Keratinocyte (primary cell): ENCODE data around the gene NR1I3. TPM values are rescaled to one million over a fixed set of nuclear protein-coding genes. Genes with fewer than 3 reads are reported as not detected.

Experiments
- DNase-seq: peaks from one replicate; pipeline ENCODE4 v3.0.0-alpha.2; 2011; ENCODE audit warnings: low read depth, missing footprints, low spot score
- FAIRE-seq: peaks from 2 replicates; lab custom pipeline; 2011; peaks lifted over from hg19 to GRCh38; lab: Jason Lieb, UNC
- H2AFZ ChIP-seq: 2 replicates; pipeline ENCODE4 v1.6.0; 2012; ENCODE audit warnings: low read length, control low read depth, inconsistent platforms; ENCODE audit not compliant: control insufficient read depth
- H3K27ac ChIP-seq: 2 replicates; pipeline ENCODE4 v1.5.1; 2011; ENCODE audit warnings: low read length; ENCODE audit not compliant: control insufficient read depth, insufficient read depth
- H3K27me3 ChIP-seq: 3 replicates; pipeline ENCODE4 v1.6.0; 2011; ENCODE audit warnings: low read length; ENCODE audit not compliant: control insufficient read depth, insufficient read depth; ENCODE audit errors: extremely low read depth
- H3K36me3 ChIP-seq, 2 experiments: 2 replicates in 1 of 2; 3 replicates in 1 of 2; pipeline ENCODE4 v1.5.1; 2011; ENCODE audit warnings: low read length in 2 of 2, mild to moderate bottlenecking in 1 of 2; ENCODE audit not compliant: control insufficient read depth in 2 of 2, insufficient read depth in 2 of 2; ENCODE audit errors: extremely low read depth in 1 of 2
- H3K4me1 ChIP-seq: 3 replicates; pipeline ENCODE4 v1.5.1; 2011; ENCODE audit warnings: low read length; ENCODE audit not compliant: control insufficient read depth, insufficient read depth; ENCODE audit errors: extremely low read depth
- H3K4me2 ChIP-seq: 3 replicates; pipeline ENCODE4 v1.6.0; 2011; ENCODE audit warnings: low read depth, low read length; ENCODE audit not compliant: control insufficient read depth, insufficient read depth; ENCODE audit errors: extremely low read depth
- H3K4me3 ChIP-seq, 3 experiments: fragments of 200-600 bp in 1 of 3; sonication (generic) in 1 of 3; 2 replicates in 2 of 3; 3 replicates in 1 of 3; pipeline ENCODE4 v1.5.1; 2011 to 2016; ENCODE audit warnings: low read length in 3 of 3, mild to moderate bottlenecking in 3 of 3, control low read depth in 2 of 3, inconsistent platforms in 1 of 3, low read depth in 1 of 3, mixed read lengths in 1 of 3, mixed run types in 1 of 3, moderate library complexity in 1 of 3; ENCODE audit not compliant: control insufficient read depth in 2 of 3, insufficient read depth in 2 of 3; ENCODE audit errors: extremely low read depth in 1 of 3
- H3K79me2 ChIP-seq: 2 replicates; pipeline ENCODE4 v1.6.0; 2012; ENCODE audit warnings: low read length; ENCODE audit not compliant: control insufficient read depth, insufficient read depth
- H3K9ac ChIP-seq: 3 replicates; pipeline ENCODE4 v1.6.0; 2011; ENCODE audit warnings: low read length; ENCODE audit not compliant: control insufficient read depth, insufficient read depth; ENCODE audit errors: extremely low read depth
- H3K9me1 ChIP-seq: 3 replicates; pipeline ENCODE4 v1.6.0; 2011; ENCODE audit warnings: low read length; ENCODE audit not compliant: control insufficient read depth, insufficient read depth; ENCODE audit errors: extremely low read depth
- H3K9me3 ChIP-seq: 2 replicates; pipeline ENCODE4 v1.5.1; 2012; ENCODE audit warnings: low read depth, low read length; ENCODE audit not compliant: control insufficient read depth
- H4K20me1 ChIP-seq: 3 replicates; pipeline ENCODE4 v1.6.0; 2011; ENCODE audit warnings: low read length; ENCODE audit not compliant: control insufficient read depth, insufficient read depth; ENCODE audit errors: extremely low read depth
- CTCF ChIP-seq, 3 experiments: IDR thresholded peaks in 1 of 3; conservative IDR thresholded peaks in 1 of 3; optimal IDR thresholded peaks in 1 of 3; 2 replicates in 2 of 3; 3 replicates in 1 of 3; pipeline versions ENCODE3 to v1.5.1; 2011; ENCODE audit warnings: low read length in 3 of 3, mild to moderate bottlenecking in 3 of 3, moderate library complexity in 2 of 3, control low read depth in 1 of 3, inconsistent platforms in 1 of 3; ENCODE audit not compliant: insufficient read depth in 2 of 3; ENCODE audit errors: extremely low read depth in 1 of 3
- EZH2 ChIP-seq: IDR thresholded peaks from one replicate; pipeline ENCODE4 v1.6.1; 2012; ENCODE audit warnings: inconsistent platforms, mild to moderate bottlenecking, low read length, moderate library complexity
- dilution Hi-C: fragments of 300-500 bp; cut with MboI; formaldehyde crosslinking; loops from one replicate; pipeline ENCODE4 v1.7.0; 2020; ENCODE audit warnings: low sequenced_read_pairs; ENCODE audit not compliant: extremely low pct_ligation_motif_present
- polyA minus RNA-seq, 3 experiments: library from RNA; depleted of rRNA, polyadenylated mRNA; stranded (reverse); fragments of >200 nt; gene quantifications; 1 replicate in 1 of 3; 2 replicates in 1 of 3; 3 replicates in 1 of 3; pipeline ENCODE4 v1.2.3, GENCODE V29; 2011
- polyA plus RNA-seq, 5 experiments: library from polyadenylated mRNA; depleted of rRNA in 3 of 5; stranded (reverse) in 3 of 5; stranded (forward) in 1 of 5; unstranded in 1 of 5; fragments of >200 nt; gene quantifications; 1 replicate in 1 of 5; 2 replicates in 3 of 5; 3 replicates in 1 of 5; pipeline versions ENCODE4 v1.2.1 to v1.2.3, GENCODE V29; 2011 to 2012; ENCODE audit warnings: missing spikeins in 2 of 5, low read depth in 1 of 5, low replicate concordance in 1 of 5

NR1I3 gene, protein sequence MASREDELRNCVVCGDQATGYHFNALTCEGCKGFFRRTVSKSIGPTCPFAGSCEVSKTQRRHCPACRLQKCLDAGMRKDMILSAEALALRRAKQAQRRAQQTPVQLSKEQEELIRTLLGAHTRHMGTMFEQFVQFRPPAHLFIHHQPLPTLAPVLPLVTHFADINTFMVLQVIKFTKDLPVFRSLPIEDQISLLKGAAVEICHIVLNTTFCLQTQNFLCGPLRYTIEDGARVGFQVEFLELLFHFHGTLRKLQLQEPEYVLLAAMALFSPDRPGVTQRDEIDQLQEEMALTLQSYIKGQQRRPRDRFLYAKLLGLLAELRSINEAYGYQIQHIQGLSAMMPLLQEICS
- polyA plus RNA-seq (not detected in 3 replicates), polyA minus RNA-seq (not detected in 3 replicates)
- not detected for polyA plus RNA-seq (2011; ENCODE audit: low read depth)
- polyA plus RNA-seq (2011; cell fraction: cytosol; rRNA removed), result not detected in 2 replicates
- polyA plus RNA-seq (2011; cell fraction: nucleus; rRNA removed), result not detected in 2 replicates
- 0.47 and 0.64 TPM in 2 replicates for polyA plus RNA-seq (2012; ENCODE audit: low replicate concordance)
- not detected for polyA minus RNA-seq (2011; cell fraction: cytosol; rRNA and poly(A)+ RNA removed)
- polyA minus RNA-seq (2011; cell fraction: nucleus; rRNA and poly(A)+ RNA removed), result not detected in 2 replicates

GRCh38 chr1:161238039-161238473, at the start of gene NR1I3:
NR1I3 (minus strand) TSS chr1:161238203; CDS start chr1:161236565, 1,638 bp downstream.
- Histone ChIP-seq H3K4me3 (no peak within 1 kb of the TSS), H3K9me1 (no peaks in the 10 kb centered on the region), H4K20me1 (no peaks in the 10 kb centered on the region), H3K9ac (no peak within 1 kb of the TSS), H3K27me3 (no peaks in the 10 kb centered on the region), H2AFZ (no peak within 1 kb of the TSS), H3K27ac (no peak within 1 kb of the TSS), H3K4me1 (no peaks in the 10 kb centered on the region), H3K9me3 (no peaks in the 10 kb centered on the region), H3K36me3 (no peaks in the 10 kb centered on the region), H3K4me2 (no peak within 1 kb of the TSS), H3K79me2 (no peaks in the 10 kb centered on the region)
- dilution Hi-C loops, result no loop called here
- DNase-seq (no peak), FAIRE-seq (peak; percentile 85)
- no peak for TF ChIP-seq CTCF (optimal IDR thresholded peaks at IDR 0.05 in 1 of 3, IDR thresholded peaks at IDR 0.05 in 1 of 3, conservative IDR thresholded peaks at IDR 0.05 in 1 of 3; ENCODE audit: extremely low read depth in 1 of 3, insufficient read depth in 2 of 3, low read length in 3 of 3)
- TF ChIP-seq EZH2, result no peak

DNA sequence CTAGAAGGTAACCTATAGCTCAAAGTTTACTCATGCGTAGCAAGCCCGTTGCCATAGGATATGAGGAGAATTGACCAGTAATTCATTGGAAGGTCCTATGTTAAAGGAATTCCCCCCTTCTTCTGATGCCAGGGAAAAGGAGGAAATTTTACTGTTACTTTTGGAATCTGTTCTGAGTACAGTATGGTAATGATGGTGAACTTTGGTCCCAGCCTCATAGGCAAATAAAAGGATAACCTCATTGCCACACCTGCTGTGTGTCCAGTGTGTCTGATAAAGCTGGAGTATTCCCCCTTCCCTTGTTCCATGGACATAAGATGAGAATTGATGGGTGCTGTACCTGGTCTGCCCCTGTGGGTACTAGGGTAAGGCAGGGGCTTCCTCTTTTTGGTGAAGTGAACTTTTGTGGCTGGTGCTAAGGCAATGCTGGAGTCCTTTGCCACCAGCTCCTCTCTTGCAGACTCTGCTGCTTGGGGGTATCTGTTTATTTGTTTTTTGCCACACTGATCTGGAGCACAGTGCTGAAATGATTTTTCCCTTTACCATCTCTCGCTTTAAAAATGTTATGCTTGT, 49.6 kb upstream of the NR1I3 start:
- no peak for TF ChIP-seq EZH2
- TF ChIP-seq CTCF (optimal IDR thresholded peaks at IDR 0.05 in 1 of 3, IDR thresholded peaks at IDR 0.05 in 1 of 3, conservative IDR thresholded peaks at IDR 0.05 in 1 of 3; ENCODE audit: extremely low read depth in 1 of 3, insufficient read depth in 2 of 3, low read length in 3 of 3), result no peak
- FAIRE-seq (no peak), DNase-seq (no peak)
- Histone ChIP-seq H2AFZ (no peak overlapping the region), H3K36me3 (no peaks in the 10 kb centered on the region), H3K79me2 (no peaks in the 10 kb centered on the region), H3K27me3 (peaks cover 14% of the 10 kb centered on the region), H3K4me2 (no peak overlapping the region), H3K9me3 (no peaks in the 10 kb centered on the region), H4K20me1 (no peaks in the 10 kb centered on the region), H3K27ac (no peak overlapping the region), H3K4me1 (no peaks in the 10 kb centered on the region), H3K9me1 (no peaks in the 10 kb centered on the region), H3K9ac (no peak overlapping the region), H3K4me3 (no peak overlapping the region)
- dilution Hi-C loops, result no loop called here
